ENCODE results near the gene SPACA5. TPM values are rescaled to one million over a fixed set of nuclear protein-coding genes. Genes with fewer than 3 reads are reported as not detected.

Gene SPACA5
- total RNA-seq, 1 donor from 2014 or later: not detected

GRCh38 chrX:47991263-47992094, 15.3 kb upstream of the SPACA5 start:
- TF ChIP-seq, protein P1, sequence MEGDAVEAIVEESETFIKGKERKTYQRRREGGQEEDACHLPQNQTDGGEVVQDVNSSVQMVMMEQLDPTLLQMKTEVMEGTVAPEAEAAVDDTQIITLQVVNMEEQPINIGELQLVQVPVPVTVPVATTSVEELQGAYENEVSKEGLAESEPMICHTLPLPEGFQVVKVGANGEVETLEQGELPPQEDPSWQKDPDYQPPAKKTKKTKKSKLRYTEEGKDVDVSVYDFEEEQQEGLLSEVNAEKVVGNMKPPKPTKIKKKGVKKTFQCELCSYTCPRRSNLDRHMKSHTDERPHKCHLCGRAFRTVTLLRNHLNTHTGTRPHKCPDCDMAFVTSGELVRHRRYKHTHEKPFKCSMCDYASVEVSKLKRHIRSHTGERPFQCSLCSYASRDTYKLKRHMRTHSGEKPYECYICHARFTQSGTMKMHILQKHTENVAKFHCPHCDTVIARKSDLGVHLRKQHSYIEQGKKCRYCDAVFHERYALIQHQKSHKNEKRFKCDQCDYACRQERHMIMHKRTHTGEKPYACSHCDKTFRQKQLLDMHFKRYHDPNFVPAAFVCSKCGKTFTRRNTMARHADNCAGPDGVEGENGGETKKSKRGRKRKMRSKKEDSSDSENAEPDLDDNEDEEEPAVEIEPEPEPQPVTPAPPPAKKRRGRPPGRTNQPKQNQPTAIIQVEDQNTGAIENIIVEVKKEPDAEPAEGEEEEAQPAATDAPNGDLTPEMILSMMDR (conservative IDR thresholded peaks at IDR 0.05; ENCODE audit: low read depth, low read length): no peak
- DNase-seq (ENCODE audit: low read depth): peak; percentile 49
- no peak overlapping the region for H3K4me3 ChIP-seq (ENCODE audit: low read depth, low read length)

- TF ChIP-seq, protein P1 (conservative IDR thresholded peaks at IDR 0.05; ENCODE audit: low read depth, low read length): no peak
- no peak for DNase-seq (ENCODE audit: low read depth)
- no peak overlapping the region for H3K4me3 ChIP-seq (ENCODE audit: low read depth, low read length)
Measured at GRCh38 chrX:47992095-47992380, 14.8 kb upstream of the SPACA5 start.

DNA sequence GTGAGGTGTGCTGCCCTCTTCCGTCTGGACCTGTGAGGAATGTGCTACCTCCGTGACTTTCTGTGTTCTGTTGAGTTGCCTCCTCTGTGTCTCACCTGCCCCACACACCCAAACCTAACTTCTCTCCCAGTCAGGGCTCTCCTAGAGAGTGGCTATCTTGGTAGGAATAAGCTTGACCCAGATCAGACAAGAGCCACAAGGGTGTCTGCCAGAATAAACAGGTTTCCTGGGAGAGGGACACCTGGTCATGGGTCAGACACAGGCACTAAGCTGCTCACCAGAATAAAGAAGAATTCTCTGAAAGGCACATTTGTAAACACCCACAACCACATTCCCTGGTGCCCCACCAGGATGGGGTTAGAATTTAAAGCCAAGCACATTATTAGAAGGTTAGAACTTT, 14.1 kb upstream of the SPACA5 start:
- DNase-seq (ENCODE audit: low read depth): no peak
- H3K4me3 ChIP-seq (ENCODE audit: low read depth, low read length): no peak overlapping the region
- TF ChIP-seq, protein P1 (conservative IDR thresholded peaks at IDR 0.05; ENCODE audit: low read depth, low read length): no peak

- DNase-seq (ENCODE audit: low read depth): no peak
- no peak overlapping the region for H3K4me3 ChIP-seq (ENCODE audit: low read depth, low read length)
- TF ChIP-seq, protein P1 (conservative IDR thresholded peaks at IDR 0.05; ENCODE audit: low read depth, low read length): no peak
Measured at GRCh38 chrX:48001260-48001659, 5.5 kb upstream of the SPACA5 start.

- DNase-seq (ENCODE audit: low read depth): no peak
- peak overlapping the region; percentile 80 for H3K4me3 ChIP-seq (ENCODE audit: low read depth, low read length)
- TF ChIP-seq, protein P1 (conservative IDR thresholded peaks at IDR 0.05; ENCODE audit: low read depth, low read length): no peak
Measured at GRCh38 chrX:48002319-48002718, 4.5 kb upstream of the SPACA5 start.

DNA sequence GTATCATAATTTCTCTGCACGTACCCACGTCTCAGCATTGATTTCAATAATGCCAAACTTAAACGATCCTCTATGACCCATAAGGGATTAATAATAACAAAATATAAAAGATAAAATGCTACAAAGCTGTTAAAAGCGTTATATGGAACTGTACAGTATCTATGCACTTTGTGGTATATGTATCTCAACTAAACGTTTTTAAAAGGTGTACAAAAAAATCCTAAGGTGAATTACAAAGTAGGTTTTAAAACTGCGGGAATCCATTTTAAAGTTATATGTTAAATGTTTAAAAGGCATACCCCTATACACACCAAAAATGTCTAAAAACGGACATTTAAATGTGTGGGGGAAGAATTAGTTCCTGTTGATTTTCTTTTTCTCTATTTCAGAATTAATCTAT, 3.9 kb upstream of the SPACA5 start:
- no peak for DNase-seq (ENCODE audit: low read depth)
- H3K4me3 ChIP-seq (ENCODE audit: low read depth, low read length): peak overlapping the region; percentile 80
- TF ChIP-seq, protein P1 (conservative IDR thresholded peaks at IDR 0.05; ENCODE audit: low read depth, low read length): no peak

DNA sequence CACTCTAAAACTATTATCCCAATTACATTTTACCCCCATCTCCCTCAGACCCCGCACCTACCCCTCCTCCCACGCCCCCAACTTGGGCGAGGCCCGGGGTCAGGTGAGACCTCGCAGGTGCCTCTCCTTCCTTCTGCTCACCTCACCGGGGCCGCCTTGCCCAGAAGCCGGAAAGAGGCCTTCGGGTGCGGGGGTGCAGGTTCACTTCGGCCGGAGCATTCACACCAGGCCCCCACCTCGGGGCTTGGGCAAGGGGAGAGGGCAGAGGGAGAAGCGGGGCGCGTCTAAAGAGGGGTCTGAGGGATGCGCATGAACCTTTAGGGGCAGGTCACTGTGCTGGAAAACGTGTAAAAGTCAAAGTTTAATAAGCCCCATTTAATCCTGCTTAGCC, 3.4 kb upstream of the SPACA5 start:
- peak overlapping the region; percentile 80 for H3K4me3 ChIP-seq (ENCODE audit: low read depth, low read length)
- TF ChIP-seq, protein P1 (conservative IDR thresholded peaks at IDR 0.05; ENCODE audit: low read depth, low read length): no peak
- no peak for DNase-seq (ENCODE audit: low read depth)
